Left lobe of liver (tissue), 2 donors: ENCODE data around the gene MBD3L4. TPM values are rescaled to one million over a fixed set of nuclear protein-coding genes. Genes with fewer than 3 reads are reported as not detected.
A peak's percentile ranks its signal among the peaks of the same experiment; 100 is the strongest.
"Not testable (repeated sequence)": the region's sequence is repeated elsewhere in the genome, so short reads cannot be mapped to it uniquely, and the experiment has no call there.

ENCODE experiments used
- ATAC-seq: fragments of 200-7000 bp; cut with Tn5 transposase; one replicate; pipeline ENCODE4 v1.9.1; 2020; ENCODE audit warnings: mild to moderate bottlenecking, moderate library complexity
- DNase-seq: peaks from one replicate; pipeline ENCODE4 v3.0.0-alpha.2; 2020; ENCODE audit warnings: low spot score
- total RNA-seq: library from RNA; stranded (reverse); gene quantifications from one replicate; pipeline ENCODE4 v1.2.1, GENCODE V29; 2021
- donor health status: DM: no; HTN: no; CAD: no; lungs with moderate emphysema.
- donor health status: DM: no; HTN: yes; CAD: no.

MBD3L4 gene
- total RNA-seq, 1 donor from 2014 or later: not detected

GRCh38 chr19:7051421-7051820 is 11.4 kb upstream of the MBD3L4 start:
- not testable (repeated sequence) for DNase-seq, ATAC-seq

- DNase-seq, ATAC-seq: not testable (repeated sequence)
Observed at GRCh38 chr19:7049021-7049420, 9.0 kb upstream of the MBD3L4 start, which contains the start of gene MBD3L2. MBD3L2 (plus strand) TSS chr19:7049321; CDS start chr19:7049374, 53 bp downstream.

GRCh38 chr19:7041563-7041962 is 1.6 kb upstream of the MBD3L4 start:
- not testable (repeated sequence) for ATAC-seq, DNase-seq

GRCh38 chr19:7030278-7030677 is 9.7 kb downstream of the MBD3L4 start, which contains the start of gene MBD3L5:
MBD3L5 (plus strand) TSS chr19:7030578; CDS start chr19:7030612, 34 bp downstream.
- ATAC-seq: not testable (repeated sequence)

GRCh38 chr19:7028790-7029189 is 11.2 kb downstream of the MBD3L4 start:
- not testable (repeated sequence) for ATAC-seq, DNase-seq

More at GRCh38 chr19:7030278-7030677, 9.7 kb downstream of the MBD3L4 start, which contains the start of gene MBD3L5:
- not testable (repeated sequence) for DNase-seq

GRCh38 chr19:7021331-7021730 is 18.6 kb downstream of the MBD3L4 start, which contains the start of gene MBD3L2B:
MBD3L2B (minus strand) TSS chr19:7021431; CDS start chr19:7021397, 34 bp downstream.
- not testable (repeated sequence) for ATAC-seq, DNase-seq

GRCh38 chr19:7018828-7019227 is 21.2 kb downstream of the MBD3L4 start:
- DNase-seq: no peak
- no peak for ATAC-seq

GRCh38 chr19:7013678-7014077 is 26.3 kb downstream of the MBD3L4 start:
- ATAC-seq (no peak), DNase-seq (no peak)

GRCh38 chr19:7010722-7011593 is 29.0 kb downstream of the MBD3L4 start:
- DNase-seq: no peak
- ATAC-seq: no peak

GRCh38 chr19:7007859-7008258 is 32.1 kb downstream of the MBD3L4 start:
- DNase-seq (no peak), ATAC-seq (no peak)

- no peak for DNase-seq
- no peak for ATAC-seq
Observed at GRCh38 chr19:7006135-7006704, 33.8 kb downstream of the MBD3L4 start.

- DNase-seq (no peak), ATAC-seq (peak; percentile 78)
Observed at GRCh38 chr19:7004313-7004931, 35.6 kb downstream of the MBD3L4 start.

- DNase-seq (no peak), ATAC-seq (no peak)
Observed at GRCh38 chr19:7000816-7001215, 39.2 kb downstream of the MBD3L4 start.

- DNase-seq (no peak), ATAC-seq (peak; percentile 41)
Observed at GRCh38 chr19:7000333-7000732, 39.6 kb downstream of the MBD3L4 start.

- ATAC-seq (no peak), DNase-seq (no peak)
Observed at GRCh38 chr19:6999933-7000332, 40.0 kb downstream of the MBD3L4 start.

GRCh38 chr19:6997679-6998445 is 42.1 kb downstream of the MBD3L4 start:
- DNase-seq (no peak), ATAC-seq (peak; percentile 11)

- no peak for DNase-seq
Observed at GRCh38 chr19:6996810-6997209, 43.2 kb downstream of the MBD3L4 start.

GRCh38 chr19:6995054-6995453 is 44.9 kb downstream of the MBD3L4 start:
- ATAC-seq: no peak

More at GRCh38 chr19:6996810-6997209, 43.2 kb downstream of the MBD3L4 start:
- ATAC-seq: no peak

GRCh38 chr19:6988257-6988656 is 51.7 kb downstream of the MBD3L4 start:
- ATAC-seq (no peak), DNase-seq (no peak)

More at GRCh38 chr19:6995054-6995453, 44.9 kb downstream of the MBD3L4 start:
- no peak for DNase-seq

GRCh38 chr19:6987850-6988249 is 52.1 kb downstream of the MBD3L4 start:
- ATAC-seq (peak; percentile 26), DNase-seq (no peak)
